ENCODE data around the gene RNF13. TPM values are rescaled to one million over a fixed set of nuclear protein-coding genes. Genes with fewer than 3 reads are reported as not detected.

The RNF13 gene
- total and polyA plus RNA-seq, 12 donors, result 28.6 to 136 (median 77.4) TPM

GRCh38 chr3:149965278-149965677 is 152.3 kb downstream of the RNF13 start:
- H3K9me3 ChIP-seq (replicated peaks in 1 of 3), result no peaks in the 10 kb centered on the region
- H3K27me3 ChIP-seq, result no peaks in the 10 kb centered on the region
- no peaks in the 10 kb centered on the region for H3K36me3 ChIP-seq (replicated peaks in 1 of 2)
- H3K4me1 ChIP-seq (replicated peaks in 1 of 2), result peaks cover 6 to 25% of the 10 kb centered on the region in 2 donors
- TF ChIP-seq CTCF (IDR thresholded peaks at IDR 0.05) (no peak), POLR2A (IDR thresholded peaks at IDR 0.05) (no peak)
- H3K4me3 ChIP-seq, result no peak overlapping the region
- DNase-seq, result no peak
- intact Hi-C loops (cut with DNase I), result loop anchor here in 1 of 2 donors (5.0 kb wide), 1 partner anchor 217 kb away; no protein-coding TSS in a partner anchor
- no peak overlapping the region for H3K27ac ChIP-seq

- H3K4me1 ChIP-seq (replicated peaks in 1 of 2), result peaks cover 6 to 29% of the 10 kb centered on the region in 2 donors
- no peaks in the 10 kb centered on the region for H3K9me3 ChIP-seq (replicated peaks in 1 of 3)
- H3K27me3 ChIP-seq, result no peaks in the 10 kb centered on the region
- no peak overlapping the region for H3K27ac ChIP-seq
- no peak for DNase-seq
- H3K4me3 ChIP-seq, result no peak overlapping the region
- TF ChIP-seq POLR2A (IDR thresholded peaks at IDR 0.05) (no peak), CTCF (IDR thresholded peaks at IDR 0.05) (peak; percentile 39 to 76 (median 59))
- intact Hi-C loops (cut with DNase I), result loop anchor here in 1 of 2 donors (5.0 kb wide), 1 partner anchor 215 kb away; no protein-coding TSS in a partner anchor
- 20 to 27% (median 22%) methylated on average over 9 of the region's 9 CpGs for WGBS, 4 donors
- no peaks in the 10 kb centered on the region for H3K36me3 ChIP-seq (replicated peaks in 1 of 2)
Measured at GRCh38 chr3:149967086-149967685, 154.2 kb downstream of the RNF13 start.

- peaks cover 6 to 30% of the 10 kb centered on the region in 2 donors for H3K4me1 ChIP-seq (replicated peaks in 1 of 2)
- H3K36me3 ChIP-seq (replicated peaks in 1 of 2), result no peaks in the 10 kb centered on the region
- no peak for TF ChIP-seq POLR2A (IDR thresholded peaks at IDR 0.05)
- no peak for TF ChIP-seq CTCF (IDR thresholded peaks at IDR 0.05)
- no peak overlapping the region for H3K4me3 ChIP-seq
- H3K9me3 ChIP-seq (replicated peaks in 1 of 3), result no peaks in the 10 kb centered on the region
- H3K27me3 ChIP-seq, result no peaks in the 10 kb centered on the region
- no peak for DNase-seq
- H3K27ac ChIP-seq, result no peak overlapping the region
- WGBS, 4 donors, result 79 to 84% (median 81%) methylated on average over 8 of the region's 8 CpGs
- intact Hi-C loops (cut with DNase I), result loop anchor here in 1 of 2 donors (5.0 kb wide), 1 partner anchor 214 kb away; no protein-coding TSS in a partner anchor
Measured at GRCh38 chr3:149968216-149968615, 155.2 kb downstream of the RNF13 start.

GRCh38 chr3:149969110-149969939 is 156.3 kb downstream of the RNF13 start:
- intact Hi-C loops (cut with DNase I), result loop anchor here in 1 of 2 donors (5.0 kb wide), 1 partner anchor 213 kb away; no protein-coding TSS in a partner anchor
- WGBS, 4 donors, result 16 to 24% (median 19%) methylated on average over 15 of the region's 15 CpGs

More at GRCh38 chr3:149969110-149969939, 156.3 kb downstream of the RNF13 start:
- Histone ChIP-seq H3K27me3 (no peaks in the 10 kb centered on the region), H3K36me3 (replicated peaks in 1 of 2) (no peaks in the 10 kb centered on the region), H3K4me3 (peak overlapping the region in 2 of 4 donors; percentile 46 to 94), H3K27ac (peak overlapping the region in 4 of 5 donors; percentile 23 to 88 (median 70)), H3K4me1 (replicated peaks in 1 of 2) (peaks cover 6 to 30% of the 10 kb centered on the region in 2 donors), H3K9me3 (replicated peaks in 1 of 3) (no peaks in the 10 kb centered on the region)
- peak; percentile 31 to 72 (median 56) for DNase-seq
- TF ChIP-seq CTCF (IDR thresholded peaks at IDR 0.05), result peak in 1 of 6 experiments; percentile 24
- peak in 1 of 2 donors; percentile 37 for TF ChIP-seq POLR2A (IDR thresholded peaks at IDR 0.05)
